Erythroblast (primary cell): ENCODE data around the gene ABHD14A.

ENCODE experiments used
- GATA1 ChIP-seq: IDR thresholded peaks from 2 replicates; pipeline ENCODE4 v1.6.1; 2011; ENCODE audit warnings: low read depth, mild to moderate bottlenecking, control low read depth, low read length, moderate library complexity
- POLR2A ChIP-seq: IDR thresholded peaks from 2 replicates; pipeline ENCODE4 v1.6.1; 2011; ENCODE audit warnings: mild to moderate bottlenecking, low read length

GRCh38 chr3:51969841-51970240 is 5.0 kb upstream of the ABHD14A start:
- TF ChIP-seq POLR2A, result no peak
- TF ChIP-seq GATA1, result no peak
